Measurements from ENCODE around the gene GRIN2C.

The GRIN2C gene

GRCh38 chr17:74807441-74807840 is 52.2 kb downstream of the GRIN2C start:
- no peak overlapping the region for H3K4me3 ChIP-seq (ENCODE audit: low read depth, low read length)
- TF ChIP-seq CTCF (IDR thresholded peaks at IDR 0.05; ENCODE audit: low read depth, low read length) = no peak

GRCh38 chr17:74806334-74806733 is 53.4 kb downstream of the GRIN2C start:
- H3K4me3 ChIP-seq (ENCODE audit: low read depth, low read length) = no peak overlapping the region
- TF ChIP-seq CTCF (IDR thresholded peaks at IDR 0.05; ENCODE audit: low read depth, low read length) = no peak

- H3K4me3 ChIP-seq (ENCODE audit: low read depth, low read length) = no peak overlapping the region
These were observed 54.1 kb downstream of the GRIN2C start for GRCh38 chr17:74805591-74805991.

GRCh38 chr17:74804683-74805082 is 55.0 kb downstream of the GRIN2C start:
- H3K4me3 ChIP-seq (ENCODE audit: low read depth, low read length) = no peak overlapping the region
- no peak for TF ChIP-seq CTCF (IDR thresholded peaks at IDR 0.05; ENCODE audit: low read depth, low read length)

More at GRCh38 chr17:74805591-74805991, 54.1 kb downstream of the GRIN2C start:
- no peak for TF ChIP-seq CTCF (IDR thresholded peaks at IDR 0.05; ENCODE audit: low read depth, low read length)

GRCh38 chr17:74803971-74804370 is 55.7 kb downstream of the GRIN2C start:
- H3K4me3 ChIP-seq (ENCODE audit: low read depth, low read length) = no peak overlapping the region
- TF ChIP-seq CTCF (IDR thresholded peaks at IDR 0.05; ENCODE audit: low read depth, low read length) = no peak

- no peak for TF ChIP-seq CTCF (IDR thresholded peaks at IDR 0.05; ENCODE audit: low read depth, low read length)
- no peak overlapping the region for H3K4me3 ChIP-seq (ENCODE audit: low read depth, low read length)
These were observed 56.2 kb downstream of the GRIN2C start for GRCh38 chr17:74803388-74803930.

GRCh38 chr17:74801896-74802295 is 57.8 kb downstream of the GRIN2C start:
- TF ChIP-seq CTCF (IDR thresholded peaks at IDR 0.05; ENCODE audit: low read depth, low read length) = no peak
- H3K4me3 ChIP-seq (ENCODE audit: low read depth, low read length) = no peak overlapping the region
